Measurements from ENCODE around the gene OR12D3. TPM values are rescaled to one million over a fixed set of nuclear protein-coding genes. Genes with fewer than 3 reads are reported as not detected.
"Not testable (repeated sequence)": the region's sequence is repeated elsewhere in the genome, so short reads cannot be mapped to it uniquely, and the experiment has no call there.

The OR12D3 gene
- not detected in 2 replicates for total RNA-seq (2014; rRNA removed; shearing (Covaris generic))
- polyA plus RNA-seq (2015; cell fraction: cytosol; rRNA removed), result not detected in 2 replicates
- polyA plus RNA-seq (2015; cell fraction: nucleus; rRNA removed), result not detected in 2 replicates

GRCh38 chr6:29375191-29375590, at the start of gene OR12D3:
OR12D3 (minus strand) TSS chr6:29375291; CDS start chr6:29375287, 4 bp downstream.
- no peak for DNase-seq (ENCODE audit: low read depth)

GRCh38 chr6:29424575-29424974, 49.5 kb upstream of the OR12D3 start:
- DNase-seq (ENCODE audit: low read depth), result peak; percentile 17

- no peak for DNase-seq (ENCODE audit: low read depth)
These were observed 49.1 kb upstream of the OR12D3 start for GRCh38 chr6:29424168-29424567.

DNA sequence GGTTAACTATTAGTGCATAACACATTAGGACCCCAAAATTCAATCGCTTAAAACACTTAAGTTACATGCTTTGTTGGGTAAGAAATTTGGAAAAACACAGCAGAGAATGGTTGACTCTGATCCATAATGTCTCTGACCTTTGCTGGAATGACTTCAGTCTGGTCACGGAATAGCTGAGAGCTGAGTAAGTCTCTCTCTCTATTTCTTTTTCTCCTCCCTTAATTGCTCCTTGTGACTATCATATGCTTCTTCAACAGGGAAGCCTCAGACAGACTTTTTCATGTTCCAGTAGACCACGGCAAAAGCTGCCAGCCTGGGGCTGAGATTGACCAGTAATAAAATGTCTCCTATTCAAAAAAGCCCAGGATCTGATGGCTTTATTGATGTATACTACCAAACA, 44.4 kb upstream of the OR12D3 start:
- DNase-seq (ENCODE audit: low read depth), result no peak

DNA sequence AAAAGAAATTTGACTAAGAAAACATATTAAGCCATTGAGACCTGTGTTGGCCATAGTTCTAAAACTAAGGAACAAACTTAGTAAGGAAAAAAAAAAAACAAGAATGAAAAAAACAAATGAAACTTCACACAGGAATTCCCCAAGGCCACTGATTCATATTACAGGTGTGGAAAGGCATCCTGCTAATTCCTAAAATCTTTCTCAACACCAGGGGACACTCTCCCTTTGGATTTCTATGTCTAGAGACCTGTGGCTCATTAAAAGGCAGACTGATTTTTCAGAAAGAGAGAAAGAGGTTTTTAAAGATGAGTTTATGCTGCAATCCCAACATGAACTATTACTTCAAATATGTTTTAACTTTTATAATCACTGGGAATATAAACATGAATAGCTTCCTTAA, 39.5 kb upstream of the OR12D3 start, which contains the start of gene OR12D1:
TSS of gene OR12D1 (plus strand) at position 341 of the 400 bp plus-strand sequence.
- no peak for DNase-seq (ENCODE audit: low read depth)

DNA sequence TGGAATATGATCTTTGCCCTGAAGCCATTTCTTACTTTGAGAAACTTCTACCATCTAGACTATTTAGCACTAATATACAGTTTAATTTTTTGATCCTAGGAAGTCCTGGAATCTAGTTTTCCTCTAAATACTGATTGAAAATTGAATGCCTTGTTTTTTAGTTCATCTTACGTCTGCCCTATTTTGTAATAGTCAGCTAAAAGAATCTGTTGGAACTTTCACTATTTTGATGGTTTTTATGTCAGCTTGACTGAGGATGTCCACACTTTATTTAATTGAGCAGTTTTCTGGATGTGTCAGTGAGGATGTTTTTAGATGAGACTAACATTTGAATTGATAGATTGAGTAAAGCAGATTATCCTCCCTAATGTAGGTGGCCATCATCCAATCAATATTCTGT, 28.7 kb upstream of the OR12D3 start:
- no peak for DNase-seq (ENCODE audit: low read depth)

DNA sequence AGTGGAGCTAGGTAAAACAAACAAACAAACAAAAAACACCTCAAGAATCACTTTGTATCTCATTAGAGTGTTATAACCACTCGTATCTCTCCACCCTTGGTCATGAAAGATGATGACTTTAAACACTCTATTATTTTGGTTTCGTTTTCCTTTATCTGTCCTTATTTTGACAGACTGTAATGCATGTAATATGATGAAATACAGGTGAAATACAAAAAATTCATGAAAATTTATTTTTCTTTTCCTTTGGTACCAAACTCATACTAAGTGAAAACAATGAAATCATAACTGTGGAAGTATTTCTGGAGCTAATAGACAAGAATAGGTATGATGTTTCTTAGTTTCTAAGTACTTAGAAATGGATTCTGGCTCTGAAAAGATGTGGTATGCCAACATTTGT, 24.4 kb upstream of the OR12D3 start:
- no peak for DNase-seq (ENCODE audit: low read depth)

- no peak for DNase-seq (ENCODE audit: low read depth)
These were observed 20.2 kb upstream of the OR12D3 start, which contains the start of gene OR12D2 for GRCh38 chr6:29395331-29395730. OR12D2 (plus strand) TSS chr6:29395631; CDS start chr6:29396700, 1,069 bp downstream.

DNA sequence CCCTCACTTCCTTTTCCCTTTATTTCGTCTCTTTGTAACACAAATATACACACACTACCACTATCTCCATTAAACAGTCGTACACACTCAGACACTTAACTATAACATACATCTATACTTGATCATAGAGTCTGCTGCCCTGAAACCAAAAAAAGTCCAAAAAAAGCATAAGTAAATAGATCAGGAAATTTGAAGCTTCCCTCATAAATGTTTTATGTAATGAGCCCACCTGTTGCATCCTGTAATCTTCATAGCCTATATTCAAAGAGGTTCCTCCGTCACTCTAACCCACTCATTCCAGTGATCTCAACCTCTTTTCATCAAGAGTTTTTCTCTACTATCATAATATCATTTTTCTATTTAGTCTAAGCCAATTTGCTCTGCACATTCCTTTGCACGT, 13.4 kb upstream of the OR12D3 start:
- DNase-seq (ENCODE audit: low read depth), result no peak

DNA sequence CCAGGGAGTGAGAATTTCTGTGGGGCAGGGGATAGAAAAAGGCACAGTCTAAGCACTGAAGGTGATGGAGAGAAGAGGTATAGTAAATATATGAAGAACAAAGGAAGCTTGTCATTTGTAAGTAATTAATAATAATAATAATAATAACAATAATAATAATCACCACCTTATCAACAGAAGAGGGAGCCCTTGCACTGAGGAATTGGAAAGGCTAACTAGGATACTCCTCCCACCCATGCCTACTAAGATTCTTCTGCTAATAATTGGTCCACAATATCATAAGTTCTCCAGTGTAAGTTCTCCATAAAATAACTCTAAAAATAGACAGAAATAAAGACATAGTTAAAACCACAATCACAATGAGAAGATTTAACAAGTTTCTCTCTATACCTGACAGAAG, 912 bp upstream of the OR12D3 start:
- no peak for DNase-seq (ENCODE audit: low read depth)

GRCh38 chr6:29368765-29369164, 6.3 kb downstream of the OR12D3 start, which contains the start of gene OR5V1:
OR5V1 (minus strand) TSS chr6:29368865; CDS start chr6:29356195, 12,670 bp downstream.
- no peak for DNase-seq (ENCODE audit: low read depth)

- no peak for DNase-seq (ENCODE audit: low read depth)
These were observed 19.5 kb downstream of the OR12D3 start for GRCh38 chr6:29355603-29356002.

- DNase-seq (ENCODE audit: low read depth), result no peak
These were observed 20.1 kb downstream of the OR12D3 start for GRCh38 chr6:29354980-29355379.

DNA sequence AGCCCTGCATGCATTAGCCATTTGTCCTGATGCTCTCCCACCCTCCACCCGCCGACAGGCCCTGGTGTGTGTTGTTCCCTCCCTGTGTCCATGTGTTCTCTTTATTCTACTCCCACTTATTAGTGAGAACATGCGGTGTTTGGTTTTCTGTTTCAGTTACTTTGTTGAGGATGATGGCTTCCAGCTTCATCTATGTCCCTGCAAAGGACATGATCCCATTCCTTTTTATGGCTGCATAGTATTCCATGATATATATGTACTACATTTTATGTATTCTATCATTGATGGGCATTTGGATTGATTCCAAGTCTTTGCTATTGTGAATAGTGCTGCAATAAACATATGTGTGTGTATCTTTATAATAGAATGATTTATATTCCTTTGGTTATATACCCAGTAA, 25.7 kb downstream of the OR12D3 start:
- not testable (repeated sequence) for DNase-seq (ENCODE audit: low read depth)

DNA sequence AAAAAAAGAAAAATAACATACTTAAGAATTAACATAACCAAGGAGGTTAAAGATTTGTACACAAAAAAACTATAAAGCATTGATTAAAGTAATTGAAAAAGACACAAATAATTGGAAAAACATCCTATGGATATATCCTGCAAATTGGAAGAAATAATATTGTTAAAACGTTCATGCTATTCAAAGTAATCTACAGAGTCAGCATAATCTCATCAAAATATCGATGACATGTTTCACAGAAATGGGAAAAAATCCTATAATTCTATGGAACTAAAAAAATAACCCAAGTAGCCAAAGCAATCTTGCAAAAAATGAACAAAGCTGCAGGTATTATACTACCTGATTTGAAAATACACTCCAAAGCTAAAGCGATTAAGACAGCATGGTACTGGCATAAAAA, 29.7 kb downstream of the OR12D3 start:
- no peak for DNase-seq (ENCODE audit: low read depth)

DNA sequence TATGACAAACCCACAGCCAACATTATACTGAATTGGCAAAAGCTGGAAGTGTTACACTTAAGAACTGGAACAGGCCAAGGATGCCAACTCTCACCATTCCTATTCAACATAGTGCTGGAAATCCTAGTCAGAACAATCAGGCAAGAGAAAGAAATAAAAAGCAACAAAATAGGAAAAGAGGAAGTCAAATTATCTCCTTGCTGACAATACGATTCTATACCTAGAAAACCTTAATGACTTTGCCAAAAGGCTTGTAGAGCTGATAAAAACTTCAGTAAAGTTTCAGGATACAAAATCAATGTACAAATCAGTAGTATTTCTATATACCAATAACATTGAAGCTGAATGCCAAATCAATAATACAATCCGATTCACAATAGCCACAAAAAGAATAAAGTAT, 38.8 kb downstream of the OR12D3 start:
- DNase-seq (ENCODE audit: low read depth), result no peak

DNA sequence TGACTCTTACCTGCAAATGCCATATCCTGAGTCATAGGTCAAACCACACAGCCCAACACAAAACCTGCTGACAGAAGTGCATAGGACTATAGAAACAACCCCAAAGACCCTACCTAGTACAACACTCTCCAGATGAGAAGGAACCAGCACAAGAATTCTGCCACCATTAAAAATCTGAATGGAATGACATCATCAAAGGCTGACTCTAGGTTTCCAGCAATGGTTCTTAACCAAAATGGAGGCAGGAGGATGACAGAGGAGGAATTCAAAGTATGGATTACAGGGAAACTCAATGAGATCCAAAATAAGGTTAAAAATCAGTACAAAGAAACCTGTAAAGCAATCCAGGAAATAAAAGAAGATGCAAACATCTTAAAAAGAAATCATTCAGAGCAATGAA, 42.4 kb downstream of the OR12D3 start:
- DNase-seq (ENCODE audit: low read depth), result no peak

GRCh38 chr6:29325777-29326176, 49.3 kb downstream of the OR12D3 start:
- DNase-seq (ENCODE audit: low read depth), result no peak

Other genes starting within 250 kb of the OR12D3 start
- not detected in 2 replicates for gene OR2J2, start 204.4 kb downstream of the OR12D3 start, total RNA-seq (2014; rRNA removed; shearing (Covaris generic))
- gene OR14J1, start 73.6 kb downstream of the OR12D3 start, total RNA-seq (2014; rRNA removed; shearing (Covaris generic)), result not detected in 2 replicates
- not detected in 2 replicates for gene OR5V1, start 6.4 kb downstream of the OR12D3 start, total RNA-seq (2014; rRNA removed; shearing (Covaris generic))
- gene OR12D2, start 20.3 kb upstream of the OR12D3 start, total RNA-seq (2014; rRNA removed; shearing (Covaris generic)), result not detected in 2 replicates
- gene OR12D1, start 39.6 kb upstream of the OR12D3 start, total RNA-seq (2014; rRNA removed; shearing (Covaris generic)), result not detected in 2 replicates
- not detected in 2 replicates for gene OR10C1, start 64.0 kb upstream of the OR12D3 start, total RNA-seq (2014; rRNA removed; shearing (Covaris generic))
- gene OR11A1, start 81.8 kb upstream of the OR12D3 start, total RNA-seq (2014; rRNA removed; shearing (Covaris generic)), result not detected in 2 replicates
- gene OR2H1, start 81.9 kb upstream of the OR12D3 start, total RNA-seq (2014; rRNA removed; shearing (Covaris generic)), result not detected in 2 replicates
- gene MAS1L, start 112.7 kb upstream of the OR12D3 start, total RNA-seq (2014; rRNA removed; shearing (Covaris generic)), result not detected in 2 replicates
- not detected in 2 replicates for gene UBD, start 184.4 kb upstream of the OR12D3 start, total RNA-seq (2014; rRNA removed; shearing (Covaris generic))
- not detected in 2 replicates for gene OR2H2, start 209.8 kb upstream of the OR12D3 start, total RNA-seq (2014; rRNA removed; shearing (Covaris generic))